22Rv1 (cell line): ENCODE measurements around the gene KCNA10.

Experiments used
- H3K27ac ChIP-seq: fragments of 450-650 bp; 2 replicates; pipeline ENCODE4 v1.5.1; 2017
- CTCF ChIP-seq: fragments of 450-650 bp; IDR thresholded peaks from 2 replicates; pipeline ENCODE4 v1.5.1; 2017; ENCODE audit warnings: mild to moderate bottlenecking
- ZFX ChIP-seq: fragments of 450-650 bp; IDR thresholded peaks from 2 replicates; pipeline ENCODE4 v1.6.1; 2017; ENCODE audit warnings: antibody characterized with exemption, borderline replicate concordance

KCNA10 gene

DNA sequence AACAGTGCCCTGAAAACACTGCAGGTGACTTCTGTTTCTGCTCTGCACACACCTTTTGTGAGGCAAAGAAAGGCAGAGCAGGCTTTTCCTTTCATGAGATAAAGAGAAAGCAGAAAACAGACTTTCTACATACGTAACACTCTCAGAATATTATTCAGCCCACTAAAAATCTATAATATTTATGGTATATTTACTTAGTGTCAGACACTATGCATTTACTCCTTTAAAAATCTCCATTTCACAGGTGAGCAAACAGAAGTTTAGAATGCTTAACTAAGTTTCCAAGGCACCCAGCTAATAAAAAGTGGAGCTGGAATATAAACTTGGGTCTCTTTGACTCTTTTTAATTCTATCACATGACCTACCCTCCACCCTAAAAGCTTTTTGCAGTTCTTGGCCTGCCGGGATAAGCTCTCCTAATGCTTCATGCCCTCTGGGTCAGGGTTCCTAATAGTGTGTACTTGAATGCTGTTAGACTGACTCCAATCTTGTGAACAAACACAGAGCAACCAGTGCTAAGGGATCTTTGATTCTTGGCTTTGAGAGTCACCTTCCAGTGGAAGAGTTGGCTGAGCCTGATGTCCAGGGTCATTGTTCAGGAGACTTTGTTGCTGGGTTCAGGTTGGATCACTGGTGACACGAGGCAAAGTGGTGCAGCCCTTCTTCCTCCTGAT is 40.9 kb downstream of the KCNA10 start:
- TF ChIP-seq CTCF, result 0 out of 2 replicates have a peak, but pooled peaks have one; percentile 0
- TF ChIP-seq ZFX, result no peak
- H3K27ac ChIP-seq, result no peak overlapping the region

GRCh38 chr1:110477445-110477957 is 41.5 kb downstream of the KCNA10 start:
- H3K27ac ChIP-seq, result no peak overlapping the region
- TF ChIP-seq CTCF, result 0 out of 2 replicates have a peak, but pooled peaks have one; percentile 15
- TF ChIP-seq ZFX, result no peak

GRCh38 chr1:110477041-110477440 is 41.9 kb downstream of the KCNA10 start:
- no peak overlapping the region for H3K27ac ChIP-seq
- TF ChIP-seq CTCF (no peak), ZFX (no peak)

DNA sequence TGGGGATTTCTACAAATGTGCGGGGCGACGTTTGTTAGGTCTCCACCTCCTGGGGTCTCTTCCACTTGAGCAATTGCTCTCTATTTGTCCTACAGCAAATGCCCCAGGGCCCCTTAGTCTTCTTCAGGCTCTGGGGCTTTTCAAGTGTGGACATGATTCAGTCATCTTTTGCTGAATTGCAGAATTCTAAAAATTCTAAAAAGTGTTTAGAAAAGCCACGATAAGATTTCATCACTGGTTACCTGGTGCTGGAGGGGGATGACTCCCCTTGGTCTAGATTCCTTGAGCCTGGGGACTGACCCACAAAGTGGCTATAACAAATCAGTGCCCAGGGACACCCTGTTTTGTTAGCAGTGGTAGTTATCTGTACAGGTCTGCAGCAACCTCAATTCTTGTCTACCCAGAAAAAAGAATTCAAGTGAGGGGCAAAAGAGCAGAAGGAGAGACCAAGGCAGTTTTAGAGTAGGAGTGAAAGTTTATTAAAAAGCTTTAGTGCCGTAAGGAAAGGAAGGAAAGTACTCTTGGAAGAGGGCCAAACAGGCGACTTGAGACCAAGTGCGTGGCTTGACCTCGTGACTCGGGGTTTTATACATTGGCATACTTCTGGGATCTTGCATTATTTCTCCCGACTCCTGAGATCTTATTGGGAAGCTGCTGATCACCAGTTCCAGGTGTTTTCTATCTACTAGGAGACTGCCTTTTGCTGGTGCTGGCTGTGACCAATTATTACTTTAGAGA is 42.8 kb downstream of the KCNA10 start:
- H3K27ac ChIP-seq, result no peak overlapping the region
- TF ChIP-seq CTCF, result no peak
- TF ChIP-seq ZFX, result no peak

- no peak overlapping the region for H3K27ac ChIP-seq
- no peak for TF ChIP-seq ZFX
- TF ChIP-seq CTCF, result 0 out of 2 replicates have a peak, but pooled peaks have one; percentile 12
Measured at GRCh38 chr1:110475362-110476027, 43.5 kb downstream of the KCNA10 start.

DNA sequence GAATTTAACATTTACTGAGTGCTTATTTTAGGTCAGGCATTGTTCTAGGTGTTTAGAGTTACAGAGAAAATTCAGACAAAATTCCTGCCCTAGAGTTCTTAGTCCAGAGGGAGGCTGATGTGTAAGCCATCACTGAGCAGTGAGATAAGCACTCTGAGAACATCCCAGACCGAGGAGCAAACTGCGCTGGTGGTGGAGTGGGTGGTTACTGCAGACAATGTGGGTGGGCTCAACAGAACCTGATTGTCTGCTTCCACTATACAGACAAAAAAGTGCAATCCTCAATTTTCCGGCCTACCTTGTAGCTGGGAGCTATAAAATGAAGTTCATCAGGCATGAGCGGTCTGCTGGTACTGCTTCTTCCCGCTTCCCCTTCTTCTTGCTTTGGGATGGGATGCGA is 44.5 kb downstream of the KCNA10 start:
- H3K27ac ChIP-seq, result no peak overlapping the region
- TF ChIP-seq CTCF, result no peak
- TF ChIP-seq ZFX, result no peak

- no peak overlapping the region for H3K27ac ChIP-seq
- TF ChIP-seq CTCF, result no peak
- no peak for TF ChIP-seq ZFX
Measured at GRCh38 chr1:110472546-110472945, 46.4 kb downstream of the KCNA10 start.
